A673 (cell line): ENCODE data around the gene WFDC12. TPM values are rescaled to one million over a fixed set of nuclear protein-coding genes. Genes with fewer than 3 reads are reported as not detected.

ENCODE experiments used
- BruUV-seq: library from RNA; stranded (reverse); fragments of 400-500 nt; replicated peaks from 2 replicates; lab custom pipeline; 2021; lab: Mats Ljungman, UMichigan
- CTCF ChIA-PET: fragments of 300-600 bp; sonication (Branson Sonifier 250); formaldehyde crosslinking; loops from one replicate; lab custom pipeline; 2022; ENCODE audit warnings: antibody characterized with exemption; lab: Charles Lee
- POLR2A ChIA-PET: fragments of 300-600 bp; sonication (Branson Sonifier 250); formaldehyde crosslinking; loops from one replicate; lab custom pipeline; 2022; ENCODE audit warnings: antibody characterized with exemption; ENCODE audit not compliant: low non-redundant PET; lab: Charles Lee
- DNase-seq: peaks from one replicate; pipeline ENCODE4 v3.0.0-alpha.2; 2015; ENCODE audit warnings: low spot score
- H3K27ac ChIP-seq: fragments of 200-600 bp; sonication (generic); 2 replicates; pipeline ENCODE4 v1.5.1; 2016; ENCODE audit warnings: mixed run types, low read depth, mild to moderate bottlenecking, mixed read lengths, antibody characterized with exemption, low read length; ENCODE audit not compliant: poor library complexity, severe bottlenecking
- H3K27me3 ChIP-seq: fragments of 200-600 bp; sonication (generic); replicated peaks from 2 replicates; pipeline ENCODE4 v1.6.1; 2017; ENCODE audit warnings: mixed run types, low read depth, mild to moderate bottlenecking, mixed read lengths, antibody characterized with exemption, low read length; ENCODE audit not compliant: insufficient read depth, poor library complexity
- H3K36me3 ChIP-seq: fragments of 200-600 bp; sonication (generic); 2 replicates; pipeline ENCODE4 v1.6.1; 2016; ENCODE audit warnings: mixed run types, mild to moderate bottlenecking, mixed read lengths, antibody characterized with exemption, low read length; ENCODE audit not compliant: insufficient read depth, poor library complexity, severe bottlenecking
- H3K4me1 ChIP-seq: fragments of 200-600 bp; sonication (generic); 2 replicates; pipeline ENCODE4 v1.6.1; 2017; ENCODE audit warnings: mixed run types, mild to moderate bottlenecking, mixed read lengths, antibody characterized with exemption, low read length; ENCODE audit not compliant: insufficient read depth, poor library complexity, severe bottlenecking
- H3K4me3 ChIP-seq: fragments of 200-600 bp; sonication (generic); 2 replicates; pipeline ENCODE4 v1.5.1; 2016; ENCODE audit warnings: low read depth, mixed run types, mild to moderate bottlenecking, mixed read lengths, low read length; ENCODE audit not compliant: poor library complexity, severe bottlenecking
- H3K9me3 ChIP-seq: fragments of 200-600 bp; sonication (generic); 2 replicates; pipeline ENCODE4 v1.6.1; 2016; ENCODE audit warnings: mixed run types, low read depth, mild to moderate bottlenecking, mixed read lengths, antibody characterized with exemption, low read length; ENCODE audit not compliant: poor library complexity, severe bottlenecking
- CTCF ChIP-seq: fragments of 300-800, 200-600 bp; sonication (generic); conservative IDR thresholded peaks from 2 replicates; pipeline ENCODE4 v1.5.1; 2017; ENCODE audit warnings: low read depth, mild to moderate bottlenecking, antibody characterized with exemption, low read length, moderate library complexity, mixed read lengths
- EZH2 ChIP-seq: fragments of 200-600 bp; sonication (generic); IDR thresholded peaks from 2 replicates; pipeline ENCODE4 v1.6.1; 2017; ENCODE audit warnings: borderline replicate concordance, low read depth, mild to moderate bottlenecking, mixed read lengths, antibody characterized with exemption, low read length; ENCODE audit not compliant: poor library complexity, severe bottlenecking
- intact Hi-C: fragments of 100-400 bp; cut with micrococcal nuclease; formaldehyde crosslinking; loops from one replicate; pipeline ENCODE4 v1.10.0; 2022; ENCODE audit not compliant: unreplicated experiment
- total RNA-seq: library from RNA; stranded (reverse); gene quantifications from 2 replicates; pipeline ENCODE4 v1.2.3, GENCODE V29; 2021

The WFDC12 gene
- total RNA-seq, 1 experiment from 2014 or later, result not detected

DNA sequence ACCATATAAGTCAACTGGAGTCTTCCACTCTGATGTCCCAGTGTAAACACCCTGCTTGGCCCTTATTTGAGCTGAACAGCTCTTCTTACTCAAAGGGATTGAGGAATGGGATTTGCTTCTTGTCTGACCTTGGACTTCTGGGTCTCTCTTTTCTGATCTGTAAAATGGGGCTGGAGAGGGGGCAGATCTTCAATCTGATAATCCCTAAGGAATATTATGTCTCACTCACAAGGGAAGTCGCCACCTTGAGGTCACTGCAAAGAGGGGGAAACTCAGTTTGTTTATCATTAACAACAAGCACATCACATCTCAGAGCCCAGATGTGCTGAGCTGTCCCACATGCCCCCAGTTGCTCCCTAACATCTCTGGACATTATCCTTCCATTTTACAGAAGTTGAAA, 38.4 kb downstream of the WFDC12 start:
- POLR2A ChIA-PET, result no interaction called here

GRCh38 chr20:45085289-45085688, 39.0 kb downstream of the WFDC12 start:
- POLR2A ChIA-PET, result no interaction called here
- Histone ChIP-seq H3K27me3 (no peaks in the 10 kb centered on the region), H3K4me1 (no peaks in the 10 kb centered on the region), H3K9me3 (no peaks in the 10 kb centered on the region), H3K27ac (no peak overlapping the region), H3K4me3 (no peak overlapping the region), H3K36me3 (no peaks in the 10 kb centered on the region)
- TF ChIP-seq CTCF, result no peak
- TF ChIP-seq EZH2, result no peak
- no peak for DNase-seq
- intact Hi-C loops, result no loop called here
- no TSS peak for BruUV-seq
- CTCF ChIA-PET, result no interaction called here

More for the DNA sequence above, 38.4 kb downstream of the WFDC12 start:
- H3K4me1 ChIP-seq, result no peaks in the 10 kb centered on the region
- CTCF ChIA-PET, result no interaction called here
- no peak overlapping the region for H3K27ac ChIP-seq
- intact Hi-C loops, result no loop called here
- TF ChIP-seq CTCF (no peak), EZH2 (no peak)
- H3K36me3 ChIP-seq, result no peaks in the 10 kb centered on the region
- no TSS peak for BruUV-seq
- H3K27me3 ChIP-seq, result no peaks in the 10 kb centered on the region
- no peak for DNase-seq
- H3K9me3 ChIP-seq, result no peaks in the 10 kb centered on the region
- no peak overlapping the region for H3K4me3 ChIP-seq

DNA sequence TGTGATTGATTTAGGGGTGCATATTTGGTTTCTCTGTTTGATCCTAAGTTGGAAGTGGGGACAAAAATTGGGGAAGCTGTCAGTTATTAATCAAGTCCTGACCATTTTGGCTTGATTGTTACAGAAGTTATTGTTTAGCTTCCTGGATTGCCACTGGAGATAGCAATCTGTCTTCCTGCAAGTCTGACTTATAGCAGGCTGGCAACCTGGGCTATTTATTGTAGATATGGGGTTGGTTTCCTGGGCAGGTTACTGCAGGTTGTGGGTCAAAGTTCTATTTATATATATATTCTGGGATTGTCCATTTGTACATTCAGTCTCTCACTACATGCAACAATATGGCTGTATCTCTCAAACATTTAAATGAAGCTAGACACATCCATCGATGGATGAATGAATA, 41.1 kb downstream of the WFDC12 start:
- POLR2A ChIA-PET, result no interaction called here
- TF ChIP-seq CTCF, result no peak
- H3K4me3 ChIP-seq, result no peak overlapping the region
- H3K27me3 ChIP-seq, result no peaks in the 10 kb centered on the region
- intact Hi-C loops, result no loop called here
- DNase-seq, result no peak
- CTCF ChIA-PET, result no interaction called here
- peaks cover 6% of the 10 kb centered on the region for H3K36me3 ChIP-seq
- H3K27ac ChIP-seq, result no peak overlapping the region
- H3K9me3 ChIP-seq, result no peaks in the 10 kb centered on the region
- BruUV-seq, result no TSS peak
- no peaks in the 10 kb centered on the region for H3K4me1 ChIP-seq
